Measurements from ENCODE around the gene MALRD1. TPM values are rescaled to one million over a fixed set of nuclear protein-coding genes. Genes with fewer than 3 reads are reported as not detected.

The MALRD1 gene
- total RNA-seq, 1 donor from 2014 or later = 0.45 TPM

DNA sequence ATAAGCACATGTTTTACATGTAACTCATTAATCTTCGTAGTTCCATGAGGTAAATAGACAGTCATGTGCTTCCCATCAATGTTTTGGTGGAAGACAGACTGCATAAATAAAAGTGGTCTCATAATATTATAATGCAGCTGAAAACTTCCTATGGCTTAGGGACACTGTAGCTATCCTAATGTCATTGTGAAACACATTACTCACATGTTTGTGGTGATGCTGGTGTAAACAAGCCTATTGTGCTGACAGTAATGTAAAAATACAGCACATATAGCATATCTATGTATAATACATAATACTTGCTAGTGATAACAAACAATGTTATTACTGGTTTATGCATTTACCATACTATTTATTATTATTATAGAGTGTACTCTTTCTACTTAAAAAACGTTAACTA lies 730.4 kb downstream of the MALRD1 start:
- Histone ChIP-seq H3K79me2 (ENCODE audit: insufficient read depth, low read length) (no peaks in the 10 kb centered on the region), H3K4me2 (ENCODE audit: low read length) (no peak overlapping the region), H3K36me3 (ENCODE audit: insufficient read depth, low read length) (no peaks in the 10 kb centered on the region), H2AFZ (ENCODE audit: low read depth, low read length) (no peak overlapping the region), H3K4me3 (ENCODE audit: insufficient read depth, low read depth, low read length) (no peak overlapping the region), H3K9ac (ENCODE audit: low read length) (no peak overlapping the region), H3K27ac (ENCODE audit: low read depth, low read length) (no peak overlapping the region), H3K27me3 (ENCODE audit: insufficient read depth, low read length) (no peaks in the 10 kb centered on the region), H3K4me1 (ENCODE audit: insufficient read depth, low read length) (no peaks in the 10 kb centered on the region), H3K9me3 (ENCODE audit: insufficient read depth, low read depth, low read length) (no peaks in the 10 kb centered on the region), H4K20me1 (ENCODE audit: insufficient read depth, low read length) (no peaks in the 10 kb centered on the region)
- Mint-ChIP-seq H3K4me3 (ENCODE audit: unreplicated experiment) (no peak overlapping the region), H3K4me1 (ENCODE audit: low read depth, unreplicated experiment) (peaks cover 4% of the 10 kb centered on the region), H3K9me3 (ENCODE audit: unreplicated experiment) (no peaks in the 10 kb centered on the region), H3K36me3 (ENCODE audit: low read depth, unreplicated experiment) (no peaks in the 10 kb centered on the region), H3K27ac (ENCODE audit: unreplicated experiment) (no peak overlapping the region), H3K27me3 (ENCODE audit: low read depth, unreplicated experiment) (no peaks in the 10 kb centered on the region)
- no peak for TF ChIP-seq EZH2 (IDR thresholded peaks at IDR 0.05; ENCODE audit: insufficient read depth, low read length)
- TF ChIP-seq, protein P1, sequence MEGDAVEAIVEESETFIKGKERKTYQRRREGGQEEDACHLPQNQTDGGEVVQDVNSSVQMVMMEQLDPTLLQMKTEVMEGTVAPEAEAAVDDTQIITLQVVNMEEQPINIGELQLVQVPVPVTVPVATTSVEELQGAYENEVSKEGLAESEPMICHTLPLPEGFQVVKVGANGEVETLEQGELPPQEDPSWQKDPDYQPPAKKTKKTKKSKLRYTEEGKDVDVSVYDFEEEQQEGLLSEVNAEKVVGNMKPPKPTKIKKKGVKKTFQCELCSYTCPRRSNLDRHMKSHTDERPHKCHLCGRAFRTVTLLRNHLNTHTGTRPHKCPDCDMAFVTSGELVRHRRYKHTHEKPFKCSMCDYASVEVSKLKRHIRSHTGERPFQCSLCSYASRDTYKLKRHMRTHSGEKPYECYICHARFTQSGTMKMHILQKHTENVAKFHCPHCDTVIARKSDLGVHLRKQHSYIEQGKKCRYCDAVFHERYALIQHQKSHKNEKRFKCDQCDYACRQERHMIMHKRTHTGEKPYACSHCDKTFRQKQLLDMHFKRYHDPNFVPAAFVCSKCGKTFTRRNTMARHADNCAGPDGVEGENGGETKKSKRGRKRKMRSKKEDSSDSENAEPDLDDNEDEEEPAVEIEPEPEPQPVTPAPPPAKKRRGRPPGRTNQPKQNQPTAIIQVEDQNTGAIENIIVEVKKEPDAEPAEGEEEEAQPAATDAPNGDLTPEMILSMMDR (IDR thresholded peaks at IDR 0.05; ENCODE audit: insufficient read depth, low read depth, low read length) = no peak
- FAIRE-seq (no peak), DNase-seq (ENCODE audit: low read depth) (no peak)

GRCh38 chr10:19782430-19783089 lies 734.0 kb downstream of the MALRD1 start:
- H3K4me3 ChIP-seq (ENCODE audit: insufficient read depth, low read depth, low read length) = no peak overlapping the region
- H4K20me1 ChIP-seq (ENCODE audit: insufficient read depth, low read length) = no peaks in the 10 kb centered on the region
- Mint-ChIP-seq H3K36me3 (ENCODE audit: low read depth, unreplicated experiment) (no peaks in the 10 kb centered on the region), H3K4me3 (ENCODE audit: unreplicated experiment) (no peak overlapping the region), H3K27me3 (ENCODE audit: low read depth, unreplicated experiment) (no peaks in the 10 kb centered on the region), H3K9me3 (ENCODE audit: unreplicated experiment) (no peaks in the 10 kb centered on the region), H3K4me1 (ENCODE audit: low read depth, unreplicated experiment) (peaks cover 4% of the 10 kb centered on the region), H3K27ac (ENCODE audit: unreplicated experiment) (no peak overlapping the region)
- FAIRE-seq = no peak
- H3K9ac ChIP-seq (ENCODE audit: low read length) = no peak overlapping the region
- no peak overlapping the region for H2AFZ ChIP-seq (ENCODE audit: low read depth, low read length)
- TF ChIP-seq, protein P1 (IDR thresholded peaks at IDR 0.05; ENCODE audit: insufficient read depth, low read depth, low read length) = no peak
- no peak for TF ChIP-seq EZH2 (IDR thresholded peaks at IDR 0.05; ENCODE audit: insufficient read depth, low read length)
- no peaks in the 10 kb centered on the region for H3K27me3 ChIP-seq (ENCODE audit: insufficient read depth, low read length)
- no peaks in the 10 kb centered on the region for H3K4me1 ChIP-seq (ENCODE audit: insufficient read depth, low read length)
- H3K27ac ChIP-seq (ENCODE audit: low read depth, low read length) = no peak overlapping the region
- no peaks in the 10 kb centered on the region for H3K36me3 ChIP-seq (ENCODE audit: insufficient read depth, low read length)
- H3K4me2 ChIP-seq (ENCODE audit: low read length) = no peak overlapping the region
- H3K9me3 ChIP-seq (ENCODE audit: insufficient read depth, low read depth, low read length) = no peaks in the 10 kb centered on the region
- no peak for DNase-seq (ENCODE audit: low read depth)
- no peaks in the 10 kb centered on the region for H3K79me2 ChIP-seq (ENCODE audit: insufficient read depth, low read length)

- no peak overlapping the region for H3K4me2 ChIP-seq (ENCODE audit: low read length)
- H3K36me3 ChIP-seq (ENCODE audit: insufficient read depth, low read length) = no peaks in the 10 kb centered on the region
- FAIRE-seq = no peak
- H3K27ac ChIP-seq (ENCODE audit: low read depth, low read length) = no peak overlapping the region
- no peaks in the 10 kb centered on the region for H3K4me1 ChIP-seq (ENCODE audit: insufficient read depth, low read length)
- no peaks in the 10 kb centered on the region for H3K27me3 Mint-ChIP-seq (ENCODE audit: low read depth, unreplicated experiment)
- H3K27me3 ChIP-seq (ENCODE audit: insufficient read depth, low read length) = no peaks in the 10 kb centered on the region
- H3K4me3 Mint-ChIP-seq (ENCODE audit: unreplicated experiment) = no peak overlapping the region
- no peaks in the 10 kb centered on the region for H4K20me1 ChIP-seq (ENCODE audit: insufficient read depth, low read length)
- TF ChIP-seq, protein P1 (IDR thresholded peaks at IDR 0.05; ENCODE audit: insufficient read depth, low read depth, low read length) = no peak
- TF ChIP-seq EZH2 (IDR thresholded peaks at IDR 0.05; ENCODE audit: insufficient read depth, low read length) = no peak
- no peaks in the 10 kb centered on the region for H3K9me3 Mint-ChIP-seq (ENCODE audit: unreplicated experiment)
- no peak overlapping the region for H3K9ac ChIP-seq (ENCODE audit: low read length)
- no peaks in the 10 kb centered on the region for H3K9me3 ChIP-seq (ENCODE audit: insufficient read depth, low read depth, low read length)
- H3K27ac Mint-ChIP-seq (ENCODE audit: unreplicated experiment) = no peak overlapping the region
- no peak overlapping the region for H3K4me3 ChIP-seq (ENCODE audit: insufficient read depth, low read depth, low read length)
- H3K79me2 ChIP-seq (ENCODE audit: insufficient read depth, low read length) = no peaks in the 10 kb centered on the region
- H3K36me3 Mint-ChIP-seq (ENCODE audit: low read depth, unreplicated experiment) = no peaks in the 10 kb centered on the region
- peaks cover 9% of the 10 kb centered on the region for H3K4me1 Mint-ChIP-seq (ENCODE audit: low read depth, unreplicated experiment)
- no peak overlapping the region for H2AFZ ChIP-seq (ENCODE audit: low read depth, low read length)
- DNase-seq (ENCODE audit: low read depth) = no peak
These were observed 735.1 kb downstream of the MALRD1 start for GRCh38 chr10:19783721-19784120.
